HG02759 (cell line): Measurements from ENCODE around the gene SLX9.

Experiments used
- ATAC-seq: cut with Tn5 transposase; IDR thresholded peaks from one replicate; pipeline ENCODE4 v1.9.1; 2021; ENCODE audit warnings: mild to moderate bottlenecking, moderate library complexity; ENCODE audit not compliant: unreplicated experiment

Gene SLX9

GRCh38 chr21:44999972-45000636, 60.3 kb downstream of the SLX9 start:
- ATAC-seq, result no peak

- no peak for ATAC-seq
These were observed 60.9 kb downstream of the SLX9 start for GRCh38 chr21:45000637-45001133.

- no peak for ATAC-seq
These were observed 61.6 kb downstream of the SLX9 start for GRCh38 chr21:45001134-45002095.

GRCh38 chr21:45002381-45003204, 62.8 kb downstream of the SLX9 start:
- no peak for ATAC-seq

GRCh38 chr21:45003331-45004058, 63.7 kb downstream of the SLX9 start:
- ATAC-seq, result no peak

- no peak for ATAC-seq
These were observed 64.2 kb downstream of the SLX9 start for GRCh38 chr21:45004059-45004422.

GRCh38 chr21:45004481-45005247, 64.8 kb downstream of the SLX9 start:
- ATAC-seq, result no peak

- ATAC-seq, result no peak
These were observed 66.8 kb downstream of the SLX9 start for GRCh38 chr21:45006536-45007095.

GRCh38 chr21:45009616-45010015, 69.8 kb downstream of the SLX9 start:
- ATAC-seq, result no peak

- no peak for ATAC-seq
These were observed 70.3 kb downstream of the SLX9 start for GRCh38 chr21:45010096-45010495.

GRCh38 chr21:45010860-45011259, 71.0 kb downstream of the SLX9 start:
- ATAC-seq, result no peak

GRCh38 chr21:45011426-45011825, 71.6 kb downstream of the SLX9 start:
- ATAC-seq, result no peak

- ATAC-seq, result no peak
These were observed 72.3 kb downstream of the SLX9 start for GRCh38 chr21:45011911-45012661.

GRCh38 chr21:45012662-45013259, 72.9 kb downstream of the SLX9 start:
- ATAC-seq, result no peak

GRCh38 chr21:45013260-45013841, 73.5 kb downstream of the SLX9 start:
- no peak for ATAC-seq

GRCh38 chr21:45014747-45015468, 75.1 kb downstream of the SLX9 start:
- no peak for ATAC-seq

- ATAC-seq, result no peak
These were observed 75.6 kb downstream of the SLX9 start for GRCh38 chr21:45015469-45015860.
